NB4 (cell line): ENCODE data around the gene NUS1.

Source experiments
- POLR2A ChIP-seq: IDR thresholded peaks from 2 replicates; pipeline ENCODE4 v1.6.1; 2011; ENCODE audit warnings: mild to moderate bottlenecking; ENCODE audit not compliant: insufficient read length; ENCODE audit errors: extremely low read depth
- TF ChIP-seq, protein P1 (sequence below): IDR thresholded peaks from one replicate; pipeline ENCODE4 v1.5.1; 2012; ENCODE audit warnings: low read depth, low read length

DNA sequence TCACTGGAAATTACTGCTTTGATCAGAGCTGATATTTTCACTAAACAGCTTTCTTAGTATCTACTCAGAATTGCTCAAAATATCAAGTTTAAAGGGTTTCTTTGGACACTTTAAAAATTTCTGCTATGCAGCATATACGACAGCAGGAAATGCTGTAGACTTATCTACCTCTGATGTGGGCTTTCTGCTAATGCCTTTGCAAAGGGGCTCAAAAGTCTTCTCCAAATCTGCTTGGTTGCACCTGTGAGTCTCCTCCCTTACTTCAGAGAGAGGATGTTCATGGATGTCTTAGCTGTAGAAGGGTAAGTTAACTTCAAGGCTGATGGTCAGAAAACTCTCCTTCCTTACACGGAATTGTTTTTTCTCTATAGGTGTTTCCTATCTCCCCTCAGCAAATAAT lies 19.9 kb upstream of the NUS1 start:
- TF ChIP-seq, protein P1, sequence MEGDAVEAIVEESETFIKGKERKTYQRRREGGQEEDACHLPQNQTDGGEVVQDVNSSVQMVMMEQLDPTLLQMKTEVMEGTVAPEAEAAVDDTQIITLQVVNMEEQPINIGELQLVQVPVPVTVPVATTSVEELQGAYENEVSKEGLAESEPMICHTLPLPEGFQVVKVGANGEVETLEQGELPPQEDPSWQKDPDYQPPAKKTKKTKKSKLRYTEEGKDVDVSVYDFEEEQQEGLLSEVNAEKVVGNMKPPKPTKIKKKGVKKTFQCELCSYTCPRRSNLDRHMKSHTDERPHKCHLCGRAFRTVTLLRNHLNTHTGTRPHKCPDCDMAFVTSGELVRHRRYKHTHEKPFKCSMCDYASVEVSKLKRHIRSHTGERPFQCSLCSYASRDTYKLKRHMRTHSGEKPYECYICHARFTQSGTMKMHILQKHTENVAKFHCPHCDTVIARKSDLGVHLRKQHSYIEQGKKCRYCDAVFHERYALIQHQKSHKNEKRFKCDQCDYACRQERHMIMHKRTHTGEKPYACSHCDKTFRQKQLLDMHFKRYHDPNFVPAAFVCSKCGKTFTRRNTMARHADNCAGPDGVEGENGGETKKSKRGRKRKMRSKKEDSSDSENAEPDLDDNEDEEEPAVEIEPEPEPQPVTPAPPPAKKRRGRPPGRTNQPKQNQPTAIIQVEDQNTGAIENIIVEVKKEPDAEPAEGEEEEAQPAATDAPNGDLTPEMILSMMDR = no peak
- no peak for TF ChIP-seq POLR2A
